ENCODE results near the gene KMT2D.

- no peak for TF ChIP-seq CTCF (IDR thresholded peaks at IDR 0.05; ENCODE audit: control extremely low read depth in 1 of 3, insufficient read depth in 1 of 3, low read depth in 1 of 3, low read length in 3 of 3)
- no peak for TF ChIP-seq POLR2A (IDR thresholded peaks at IDR 0.05; ENCODE audit: control extremely low read depth in 1 of 2, low read depth in 2 of 2, low read length in 2 of 2)
- TF ChIP-seq USF2 (IDR thresholded peaks at IDR 0.05; ENCODE audit: low read length): no peak
- TF ChIP-seq ZNF274 (IDR thresholded peaks at IDR 0.05; ENCODE audit: borderline replicate concordance, extremely low read depth, low read length): no peak
- no peak for TF ChIP-seq RAD21 (IDR thresholded peaks at IDR 0.05 in 1 of 2, conservative IDR thresholded peaks at IDR 0.05 in 1 of 2; ENCODE audit: low read depth in 2 of 2, low read length in 2 of 2)
- TF ChIP-seq GABPA (IDR thresholded peaks at IDR 0.05; ENCODE audit: borderline replicate concordance, insufficient read depth, low read length): no peak
- TF ChIP-seq RFX5 (IDR thresholded peaks at IDR 0.05; ENCODE audit: borderline replicate concordance, low read depth, low read length): no peak
- TF ChIP-seq SIN3A (conservative IDR thresholded peaks at IDR 0.05 in 1 of 2, IDR thresholded peaks at IDR 0.05 in 1 of 2; ENCODE audit: low read depth in 1 of 2, low read length in 2 of 2): no peak
- no peak for TF ChIP-seq SP2 (IDR thresholded peaks at IDR 0.05; ENCODE audit: low read length)
- TF ChIP-seq EZH2 (IDR thresholded peaks at IDR 0.05; ENCODE audit: low read depth, low read length, severe bottlenecking): no peak
- no peak for TF ChIP-seq TAF1 (IDR thresholded peaks at IDR 0.05; ENCODE audit: low read depth, low read length)
- no peak for TF ChIP-seq SIRT6 (IDR thresholded peaks at IDR 0.05; ENCODE audit: low read length)
- TF ChIP-seq SP1 (IDR thresholded peaks at IDR 0.05; ENCODE audit: low read depth, low read length): no peak
- TF ChIP-seq JUND (IDR thresholded peaks at IDR 0.05; ENCODE audit: low read length): no peak
These were observed 38.1 kb upstream of the KMT2D start for GRCh38 chr12:49098703-49099102.

Data from H1 (cell line).